Sigmoid colon (tissue), 7 donors: Measurements from ENCODE around the gene PFKFB2. TPM values are rescaled to one million over a fixed set of nuclear protein-coding genes. Genes with fewer than 3 reads are reported as not detected.

Source experiments
- DNase-seq: peaks from one replicate; pipeline ENCODE4 v3.0.0-alpha.2; 2019
- H3K27ac ChIP-seq, 4 donors: fragments of 200-600 bp; sonication (generic); one replicate each; pipeline ENCODE4 v1.5.1; 2016 to 2019; ENCODE audit warnings: mild to moderate bottlenecking in 1 of 4
- H3K27me3 ChIP-seq, 3 donors: fragments of 200-600 bp; sonication (generic); one replicate each; pipeline ENCODE4 v1.5.1; 2019; ENCODE audit warnings: mild to moderate bottlenecking in 1 of 3
- H3K36me3 ChIP-seq, 4 donors: fragments of 200-600 bp; sonication (generic); one replicate each; pipeline ENCODE4 v1.5.1; 2016 to 2019
- H3K4me1 ChIP-seq, 4 donors: fragments of 200-600 bp; sonication (generic); one replicate each; pipeline ENCODE4 v1.5.1; 2017 to 2019
- H3K4me3 ChIP-seq, 4 donors: fragments of 200-600 bp; sonication (generic); one replicate each; pipeline ENCODE4 v1.5.1; 2017 to 2019; ENCODE audit warnings: mild to moderate bottlenecking in 2 of 4, moderate library complexity in 1 of 4
- H3K9me3 ChIP-seq, 4 donors: fragments of 200-600 bp in 3 of 4; sonication (generic) in 3 of 4; one replicate each; pipeline versions ENCODE4 v1.5.1 to v1.6.1; 2013 to 2019
- EP300 ChIP-seq, 4 donors: sonication (generic); formaldehyde crosslinking; IDR thresholded peaks; one replicate each; pipeline ENCODE4 v1.6.1; 2017; ENCODE audit warnings: antibody characterized with exemption in 4 of 4
- POLR2A ChIP-seq, 2 donors: fragments of 450-650 bp; IDR thresholded peaks; one replicate each; pipeline ENCODE4 v1.6.1; 2016; ENCODE audit warnings: antibody characterized with exemption in 2 of 2, mild to moderate bottlenecking in 2 of 2, moderate library complexity in 2 of 2
- POLR2AphosphoS5 ChIP-seq, 4 donors: sonication (generic); formaldehyde crosslinking; IDR thresholded peaks; one replicate each; pipeline ENCODE4 v1.6.1; 2017; ENCODE audit warnings: antibody characterized with exemption in 4 of 4
- WGBS, 2 donors: extraction: QIAGEN DNeasy Blood & Tissue Kit; methylation state at CpG; one replicate each; pipeline ENCODE4 v1.1.7; 2013; 5-methylcytosine and 5-hydroxymethylcytosine counted together
- intact Hi-C: fragments of 100-400 bp; cut with DNase I; formaldehyde crosslinking; loops from one replicate; pipeline ENCODE4 v1.15.1; 2023
- polyA plus RNA-seq, 3 donors: library from polyadenylated mRNA; stranded (reverse); fragments of 200-250 nt; gene quantifications; one replicate each; pipeline ENCODE4 v1.2.3, GENCODE V29; 2013
- total RNA-seq, 4 donors: library from RNA; depleted of rRNA; stranded (reverse); fragments of >200 nt; gene quantifications; one replicate each; pipeline ENCODE4 v1.1.0, GENCODE V29; 2016
- TF ChIP-seq, protein P1 (sequence below), 4 experiments: fragments of 450-650 bp in 3 of 4; fragments of 200-600 bp in 1 of 4; IDR thresholded peaks; one replicate each; pipeline ENCODE4 v1.5.1; 2016 to 2019; ENCODE audit warnings: antibody characterized with exemption in 4 of 4, mild to moderate bottlenecking in 3 of 4, moderate library complexity in 2 of 4
- donor health status: healthy with polysubstance abuse.
- donor health status: Bipolar disorder and iron deficiency.
- donor health status: healthy.

PFKFB2 gene
- total and polyA plus RNA-seq, 7 donors, result 5.0 to 24.9 (median 7.8) TPM

DNA sequence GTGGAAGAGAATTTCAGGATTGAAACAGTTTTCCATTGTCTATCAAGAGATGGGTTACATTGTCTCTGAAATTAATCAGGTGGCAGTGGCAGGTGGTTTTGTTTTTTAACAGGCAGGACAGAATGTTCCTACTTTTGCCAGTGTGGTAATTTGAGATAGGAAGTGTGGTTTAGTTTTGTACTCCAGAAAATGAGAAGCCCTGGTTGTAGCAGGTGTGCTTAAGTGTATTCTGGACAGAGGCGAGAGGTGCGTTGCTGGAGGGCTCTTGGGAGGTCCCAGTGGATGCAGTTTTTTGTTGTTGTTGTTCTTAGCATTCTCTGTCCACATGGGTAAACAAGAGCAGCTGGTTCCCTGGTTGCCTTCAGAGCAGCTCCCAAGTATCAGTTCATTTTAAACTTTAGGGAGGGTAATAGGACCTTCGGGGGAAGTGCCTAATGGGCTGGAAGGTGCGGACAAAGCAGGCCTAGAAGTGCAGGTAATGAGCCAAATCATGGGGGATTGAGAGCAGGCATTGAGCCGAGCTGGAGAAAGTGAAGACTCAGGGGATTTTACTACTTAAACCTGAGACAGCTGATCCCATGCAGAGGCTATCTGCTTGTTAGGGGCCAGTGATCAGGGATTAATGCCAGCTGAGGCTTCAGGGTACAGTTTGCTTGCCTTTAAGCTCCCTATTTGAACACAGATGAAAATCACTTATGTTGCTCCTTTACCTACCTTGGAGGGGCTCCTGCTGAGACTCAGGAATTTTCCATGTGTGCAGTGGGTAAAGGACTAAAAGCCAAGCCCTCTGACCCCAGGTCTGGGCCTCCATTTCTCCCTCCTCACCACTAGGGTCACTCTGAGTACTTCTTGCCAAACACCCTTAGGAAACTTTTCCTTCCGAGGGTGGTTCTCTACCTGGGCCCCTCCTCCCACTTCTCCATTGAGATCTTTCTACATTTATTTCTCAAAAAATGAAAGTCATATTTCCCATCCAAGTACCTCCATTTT lies 6.1 kb downstream of the PFKFB2 start:
- peaks cover 3 to 33% (median 23%) of the 10 kb centered on the region in 4 donors for H3K36me3 ChIP-seq
- no peak overlapping the region for H3K27ac ChIP-seq
- DNase-seq, result no peak
- 77 to 87% methylated on average over 6 of the region's 6 CpGs for WGBS, 2 donors
- no peaks in the 10 kb centered on the region for H3K9me3 ChIP-seq
- TF ChIP-seq POLR2A (IDR thresholded peaks at IDR 0.05), result no peak
- TF ChIP-seq, protein P1, sequence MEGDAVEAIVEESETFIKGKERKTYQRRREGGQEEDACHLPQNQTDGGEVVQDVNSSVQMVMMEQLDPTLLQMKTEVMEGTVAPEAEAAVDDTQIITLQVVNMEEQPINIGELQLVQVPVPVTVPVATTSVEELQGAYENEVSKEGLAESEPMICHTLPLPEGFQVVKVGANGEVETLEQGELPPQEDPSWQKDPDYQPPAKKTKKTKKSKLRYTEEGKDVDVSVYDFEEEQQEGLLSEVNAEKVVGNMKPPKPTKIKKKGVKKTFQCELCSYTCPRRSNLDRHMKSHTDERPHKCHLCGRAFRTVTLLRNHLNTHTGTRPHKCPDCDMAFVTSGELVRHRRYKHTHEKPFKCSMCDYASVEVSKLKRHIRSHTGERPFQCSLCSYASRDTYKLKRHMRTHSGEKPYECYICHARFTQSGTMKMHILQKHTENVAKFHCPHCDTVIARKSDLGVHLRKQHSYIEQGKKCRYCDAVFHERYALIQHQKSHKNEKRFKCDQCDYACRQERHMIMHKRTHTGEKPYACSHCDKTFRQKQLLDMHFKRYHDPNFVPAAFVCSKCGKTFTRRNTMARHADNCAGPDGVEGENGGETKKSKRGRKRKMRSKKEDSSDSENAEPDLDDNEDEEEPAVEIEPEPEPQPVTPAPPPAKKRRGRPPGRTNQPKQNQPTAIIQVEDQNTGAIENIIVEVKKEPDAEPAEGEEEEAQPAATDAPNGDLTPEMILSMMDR (IDR thresholded peaks at IDR 0.05), result no peak
- no peak for TF ChIP-seq EP300 (IDR thresholded peaks at IDR 0.05)
- no peak for TF ChIP-seq POLR2AphosphoS5 (IDR thresholded peaks at IDR 0.05)
- no peaks in the 10 kb centered on the region for H3K27me3 ChIP-seq
- intact Hi-C loops, result no loop called here
- H3K4me1 ChIP-seq, result no peaks in the 10 kb centered on the region
- H3K4me3 ChIP-seq, result no peak overlapping the region

DNA sequence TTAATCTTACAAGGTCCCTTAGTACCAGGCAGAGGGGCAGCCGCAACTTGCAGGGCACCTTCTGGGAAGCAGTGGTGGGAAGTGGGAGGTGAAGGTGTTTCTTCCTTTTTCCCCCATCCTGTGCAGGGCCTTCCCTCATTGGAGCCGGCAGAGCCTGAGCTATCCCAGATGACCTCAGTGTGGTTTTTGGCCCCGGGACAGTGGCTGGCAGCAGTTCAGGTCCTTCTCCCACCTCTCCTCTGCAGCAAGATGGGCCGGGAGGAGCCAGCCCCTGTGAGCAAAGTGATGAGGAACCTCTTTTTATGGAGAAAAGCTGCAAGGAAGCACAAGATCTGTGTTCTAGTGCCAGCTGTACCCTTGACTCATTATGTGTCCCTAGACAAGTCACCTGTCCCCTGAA lies 6.8 kb downstream of the PFKFB2 start:
- DNase-seq, result no peak
- 81 to 83% methylated on average over 4 of the region's 4 CpGs for WGBS, 2 donors
- Histone ChIP-seq H3K27me3 (no peaks in the 10 kb centered on the region), H3K36me3 (peaks cover 3 to 39% (median 23%) of the 10 kb centered on the region in 4 donors), H3K4me1 (no peaks in the 10 kb centered on the region), H3K4me3 (no peak overlapping the region), H3K9me3 (no peaks in the 10 kb centered on the region), H3K27ac (no peak overlapping the region)
- TF ChIP-seq, protein P1 (IDR thresholded peaks at IDR 0.05), result no peak
- TF ChIP-seq EP300 (IDR thresholded peaks at IDR 0.05), result no peak
- no peak for TF ChIP-seq POLR2AphosphoS5 (IDR thresholded peaks at IDR 0.05)
- TF ChIP-seq POLR2A (IDR thresholded peaks at IDR 0.05), result no peak
- intact Hi-C loops, result no loop called here

DNA sequence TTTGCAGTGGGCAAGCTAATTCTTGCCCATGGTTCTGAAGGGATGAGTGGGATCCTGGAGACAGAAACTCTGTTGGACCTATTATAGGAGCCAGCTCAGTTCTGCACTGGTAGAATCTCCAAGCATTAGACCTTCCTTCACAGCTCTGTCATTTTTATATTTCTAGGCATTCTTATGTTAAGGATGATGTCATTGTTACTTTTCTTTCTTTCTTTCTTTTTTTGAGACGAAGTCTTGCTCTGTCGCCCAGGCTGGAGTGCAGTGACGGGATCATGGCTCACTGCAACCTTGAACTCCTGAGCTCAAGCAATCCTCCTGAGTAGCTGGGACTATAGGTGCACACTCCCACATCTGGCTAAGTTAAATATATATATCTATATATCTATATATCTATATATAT lies 7.5 kb downstream of the PFKFB2 start:
- no peak for TF ChIP-seq EP300 (IDR thresholded peaks at IDR 0.05)
- TF ChIP-seq, protein P1 (IDR thresholded peaks at IDR 0.05), result no peak
- no peak for TF ChIP-seq POLR2A (IDR thresholded peaks at IDR 0.05)
- TF ChIP-seq POLR2AphosphoS5 (IDR thresholded peaks at IDR 0.05), result no peak
- Histone ChIP-seq H3K27ac (no peak overlapping the region), H3K4me1 (no peaks in the 10 kb centered on the region), H3K36me3 (peaks cover 3 to 46% (median 27%) of the 10 kb centered on the region in 4 donors), H3K4me3 (no peak overlapping the region), H3K27me3 (no peaks in the 10 kb centered on the region), H3K9me3 (no peaks in the 10 kb centered on the region)
- no peak for DNase-seq
- 85 to 98% methylated on average over 3 of the region's 3 CpGs for WGBS, 2 donors
- intact Hi-C loops, result no loop called here

DNA sequence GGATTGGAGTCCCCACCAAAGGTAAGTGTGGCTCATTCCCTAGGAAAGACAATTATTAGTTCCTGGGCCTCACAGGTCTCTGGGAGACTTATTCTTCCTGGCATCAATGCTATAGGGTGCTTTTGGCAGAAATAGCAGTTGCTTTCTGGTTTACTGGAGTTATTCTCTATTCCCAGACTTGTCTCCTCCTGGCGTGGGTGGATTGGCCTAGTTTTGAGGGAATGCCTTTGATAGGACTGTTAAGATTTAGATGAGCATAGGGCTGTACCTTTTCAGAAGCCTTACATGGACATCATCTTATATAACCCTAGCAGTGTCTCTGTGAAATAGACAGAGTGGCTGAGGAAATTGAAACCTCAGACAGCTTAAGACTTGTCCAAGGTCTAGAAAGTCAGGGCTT lies 9.0 kb downstream of the PFKFB2 start:
- H3K36me3 ChIP-seq, result peaks cover 3 to 57% (median 29%) of the 10 kb centered on the region in 4 donors

DNA sequence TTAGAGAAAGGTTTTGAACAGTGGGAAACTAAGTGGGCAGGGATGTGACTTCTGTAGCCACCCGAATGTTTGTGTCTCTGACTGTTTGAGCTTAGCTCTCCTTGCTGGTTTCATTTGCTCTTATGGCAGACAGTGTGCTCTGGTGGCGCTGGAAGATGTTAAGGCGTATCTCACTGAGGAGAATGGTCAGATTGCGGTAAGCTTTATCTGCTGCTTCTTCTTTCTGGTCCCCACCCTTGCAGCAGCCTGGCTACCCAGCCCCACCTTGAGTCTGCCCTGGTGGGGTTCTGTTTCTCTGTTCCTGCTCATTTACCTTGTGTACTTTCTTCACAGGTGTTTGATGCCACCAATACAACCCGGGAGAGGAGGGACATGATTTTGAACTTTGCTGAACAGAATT lies 9.9 kb downstream of the PFKFB2 start:
- Histone ChIP-seq H3K9me3 (no peaks in the 10 kb centered on the region), H3K36me3 (peaks cover 10 to 67% (median 36%) of the 10 kb centered on the region in 4 donors), H3K27me3 (no peaks in the 10 kb centered on the region), H3K4me1 (no peaks in the 10 kb centered on the region), H3K27ac (no peak overlapping the region), H3K4me3 (no peak overlapping the region)
- DNase-seq, result no peak
- WGBS, 2 donors, result 95% methylated on average over 5 of the region's 5 CpGs
- no peak for TF ChIP-seq POLR2AphosphoS5 (IDR thresholded peaks at IDR 0.05)
- TF ChIP-seq POLR2A (IDR thresholded peaks at IDR 0.05), result no peak
- TF ChIP-seq, protein P1 (IDR thresholded peaks at IDR 0.05), result no peak
- no peak for TF ChIP-seq EP300 (IDR thresholded peaks at IDR 0.05)
- intact Hi-C loops, result no loop called here

More for the DNA sequence above, 9.0 kb downstream of the PFKFB2 start:
- Histone ChIP-seq H3K4me3 (no peak overlapping the region), H3K4me1 (no peaks in the 10 kb centered on the region), H3K9me3 (no peaks in the 10 kb centered on the region), H3K27me3 (no peaks in the 10 kb centered on the region), H3K27ac (no peak overlapping the region)
- DNase-seq, result no peak
- intact Hi-C loops, result no loop called here
- WGBS, 2 donors, result 87 to 90% methylated on average over 1 of the region's 1 CpG
- no peak for TF ChIP-seq POLR2AphosphoS5 (IDR thresholded peaks at IDR 0.05)
- no peak for TF ChIP-seq EP300 (IDR thresholded peaks at IDR 0.05)
